B cell (primary cell): ENCODE measurements around the gene OPA1. TPM values are rescaled to one million over a fixed set of nuclear protein-coding genes. Genes with fewer than 3 reads are reported as not detected.

ENCODE experiments used
- ATAC-seq: fragments of 200-7000 bp; cut with Tn5 transposase; one replicate; pipeline ENCODE4 v1.10.0; 2021; ENCODE audit warnings: low read depth, mild to moderate bottlenecking, moderate number of reproducible peaks, moderate library complexity
- CTCF ChIA-PET: fragments of 350-600 bp; sonication (Branson Sonifier 250); formaldehyde crosslinking; loops from one replicate; lab custom pipeline; 2021; ENCODE audit warnings: antibody characterized with exemption, inconsistent platforms; lab: Charles Lee
- POLR2A ChIA-PET: fragments of 350-600 bp; sonication (Branson Sonifier 250); formaldehyde crosslinking; loops from one replicate; lab custom pipeline; 2021; ENCODE audit warnings: antibody characterized with exemption; lab: Charles Lee
- DNase-seq: peaks from one replicate; pipeline ENCODE4 v3.0.0; 2013
- H2AFZ ChIP-seq: 2 replicates; pipeline ENCODE4 v1.6.1; 2012; ENCODE audit warnings: mild to moderate bottlenecking, low read depth, low read length; ENCODE audit not compliant: insufficient read depth, poor library complexity, severe bottlenecking
- H3K27ac ChIP-seq, 2 donors: 1 replicate in 1 of 2; 2 replicates in 1 of 2; pipeline ENCODE4 v1.5.1; 2012 to 2013; ENCODE audit warnings: low read length in 2 of 2, mild to moderate bottlenecking in 2 of 2, moderate library complexity in 1 of 2
- H3K27me3 ChIP-seq, 4 experiments: fragments of 200-600 bp in 1 of 4; sonication (generic) in 1 of 4; replicated peaks in 1 of 4; 1 replicate in 2 of 4; 2 replicates in 2 of 4; pipeline versions ENCODE4 v1.6.1 to v1.7.0; 2013 to 2016; ENCODE audit warnings: low read length in 3 of 4, mild to moderate bottlenecking in 2 of 4, mixed read lengths in 1 of 4, moderate library complexity in 1 of 4; ENCODE audit not compliant: insufficient read depth in 4 of 4, control insufficient read depth in 3 of 4; ENCODE audit errors: control extremely low read depth in 1 of 4
- H3K36me3 ChIP-seq, 2 experiments: replicated peaks in 1 of 2; 1 replicate in 1 of 2; 2 replicates in 1 of 2; pipeline versions ENCODE4 v1.6.1 to v1.7.1; 2013; ENCODE audit warnings: low read length in 1 of 2; ENCODE audit not compliant: insufficient read depth in 2 of 2, control insufficient read depth in 1 of 2; ENCODE audit errors: control extremely low read depth in 1 of 2, extremely low read depth in 1 of 2
- H3K4me1 ChIP-seq, 2 donors: fragments of 200-600 bp in 1 of 2; sonication (generic) in 1 of 2; 1 replicate in 1 of 2; 2 replicates in 1 of 2; pipeline versions ENCODE4 v1.5.1 to v1.6.1; 2013 to 2017; ENCODE audit warnings: low read length in 2 of 2; ENCODE audit not compliant: control insufficient read depth in 2 of 2, insufficient read depth in 2 of 2
- H3K4me2 ChIP-seq: replicated peaks from 2 replicates; pipeline ENCODE3; 2012; ENCODE audit warnings: mild to moderate bottlenecking, low read depth, low read length; ENCODE audit not compliant: poor library complexity, severe bottlenecking
- H3K4me3 ChIP-seq, 5 experiments: fragments of 200-600 bp in 1 of 5; sonication (generic) in 1 of 5; 1 replicate in 3 of 5; 2 replicates in 2 of 5; pipeline versions ENCODE4 v1.5.1 to v1.7.0; 2011 to 2016; ENCODE audit warnings: low read length in 4 of 5, mild to moderate bottlenecking in 4 of 5, low read depth in 2 of 5, control low read depth in 1 of 5, moderate library complexity in 1 of 5; ENCODE audit not compliant: insufficient read depth in 1 of 5; ENCODE audit errors: control extremely low read depth in 1 of 5, extremely low read depth in 1 of 5
- H3K79me2 ChIP-seq: fragments of 200-600 bp; sonication (generic); one replicate; pipeline ENCODE4 v1.6.0; 2016; ENCODE audit warnings: low read length; ENCODE audit not compliant: control insufficient read depth, insufficient read depth
- H3K9ac ChIP-seq: fragments of 200-600 bp; sonication (generic); 2 replicates; pipeline ENCODE4 v1.6.1; 2017; ENCODE audit warnings: mild to moderate bottlenecking, low read length, moderate library complexity
- H3K9me3 ChIP-seq, 3 donors: one replicate each; pipeline versions ENCODE4 v1.6.1 to v1.7.1; 2013; ENCODE audit warnings: low read length in 2 of 3; ENCODE audit not compliant: control insufficient read depth in 2 of 3, insufficient read depth in 1 of 3; ENCODE audit errors: control extremely low read depth in 1 of 3
- H4K20me1 ChIP-seq: 2 replicates; pipeline ENCODE4 v1.6.0; 2012; ENCODE audit warnings: mild to moderate bottlenecking, low read length; ENCODE audit not compliant: insufficient read depth, control insufficient read depth, poor library complexity, severe bottlenecking
- H3K27ac Mint-ChIP-seq: one replicate; pipeline ENCODE4 v1.8.0; 2021; ENCODE audit warnings: mixed read lengths
- H3K27me3 Mint-ChIP-seq: one replicate; pipeline ENCODE4 v1.8.0; 2021; ENCODE audit warnings: mixed read lengths
- H3K4me1 Mint-ChIP-seq: one replicate; pipeline ENCODE4 v1.8.0; 2021; ENCODE audit warnings: mixed read lengths
- H3K4me3 Mint-ChIP-seq: one replicate; pipeline ENCODE4 v1.8.0; 2021; ENCODE audit warnings: mixed read lengths
- H3K9me3 Mint-ChIP-seq: one replicate; pipeline ENCODE4 v1.8.0; 2022; ENCODE audit warnings: mixed read lengths; ENCODE audit not compliant: insufficient read depth
- EZH2 ChIP-seq: IDR thresholded peaks from 2 replicates; pipeline ENCODE4 v1.6.1; 2012; ENCODE audit warnings: borderline replicate concordance, low read depth, mild to moderate bottlenecking, moderate library complexity, low read length; ENCODE audit not compliant: insufficient read depth, poor library complexity, severe bottlenecking
- WGBS: methylation state at CpG from one replicate; pipeline ENCODE4 v1.1.5; 2013; ENCODE audit warnings: missing lambda C conversion rate; ENCODE audit not compliant: insufficient coverage; 5-methylcytosine and 5-hydroxymethylcytosine counted together
- intact Hi-C: fragments of 100-400 bp; cut with micrococcal nuclease; formaldehyde crosslinking; loops from one replicate; pipeline ENCODE4 v1.10.0; 2022
- polyA plus RNA-seq: library from polyadenylated mRNA; depleted of rRNA; stranded (reverse); fragments of >200 nt; gene quantifications from 2 replicates; pipeline ENCODE4 v1.2.3, GENCODE V29; 2012
- total RNA-seq, 2 donors: library from RNA; stranded (reverse); fragments of 120-200 nt in 1 of 2; gene quantifications; 1 replicate in 1 of 2; 2 replicates in 1 of 2; pipeline versions ENCODE4 v1.2.3 to v1.2.4, GENCODE V29; 2013 to 2022
- TF ChIP-seq, protein P1 (sequence below): fragments of 200-600 bp; IDR thresholded peaks from one replicate; pipeline ENCODE4 v1.8.0; 2022; ENCODE audit warnings: antibody characterized with exemption, mild to moderate bottlenecking

Gene OPA1
- total and polyA plus RNA-seq, 2 donors (not counting 1 experiment from before 2014, with no cell fraction given) = 9.1 to 62.8 TPM

DNA sequence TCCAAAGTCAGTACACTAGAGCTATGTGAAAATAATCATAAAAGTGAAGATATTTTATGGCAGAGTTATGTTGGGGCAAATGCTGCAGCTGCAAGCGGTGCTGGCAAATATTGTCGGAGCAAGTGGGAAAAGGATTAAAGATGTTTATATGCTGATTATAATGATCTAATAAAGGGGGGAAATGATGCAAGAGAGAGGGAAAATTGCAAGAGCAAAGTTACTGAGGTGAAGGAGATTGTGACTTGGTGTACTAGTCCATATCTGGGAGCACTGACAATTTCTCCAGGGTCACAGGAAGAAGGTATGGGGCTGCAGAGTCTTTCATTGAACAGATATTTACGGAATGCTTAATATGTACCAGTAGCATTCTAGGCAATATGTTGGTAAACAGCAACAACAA lies 45.8 kb downstream of the OPA1 start:
- H3K79me2 ChIP-seq = no peaks in the 10 kb centered on the region
- ChIA-PET POLR2A (no interaction called here), CTCF (interaction anchor here (0.9 kb wide), 1 partner anchor 27 kb away, joined by 3 read pairs; no protein-coding TSS in a partner anchor)
- Mint-ChIP-seq H3K27me3 (no peaks in the 10 kb centered on the region), H3K4me1 (no peaks in the 10 kb centered on the region), H3K4me3 (no peak overlapping the region), H3K9me3 (no peaks in the 10 kb centered on the region), H3K27ac (no peak overlapping the region)
- no peaks in the 10 kb centered on the region for H3K27me3 ChIP-seq
- peaks cover 18 to 56% of the 10 kb centered on the region in 2 experiments for H3K36me3 ChIP-seq
- H3K4me3 ChIP-seq = no peak overlapping the region
- TF ChIP-seq, protein P1, sequence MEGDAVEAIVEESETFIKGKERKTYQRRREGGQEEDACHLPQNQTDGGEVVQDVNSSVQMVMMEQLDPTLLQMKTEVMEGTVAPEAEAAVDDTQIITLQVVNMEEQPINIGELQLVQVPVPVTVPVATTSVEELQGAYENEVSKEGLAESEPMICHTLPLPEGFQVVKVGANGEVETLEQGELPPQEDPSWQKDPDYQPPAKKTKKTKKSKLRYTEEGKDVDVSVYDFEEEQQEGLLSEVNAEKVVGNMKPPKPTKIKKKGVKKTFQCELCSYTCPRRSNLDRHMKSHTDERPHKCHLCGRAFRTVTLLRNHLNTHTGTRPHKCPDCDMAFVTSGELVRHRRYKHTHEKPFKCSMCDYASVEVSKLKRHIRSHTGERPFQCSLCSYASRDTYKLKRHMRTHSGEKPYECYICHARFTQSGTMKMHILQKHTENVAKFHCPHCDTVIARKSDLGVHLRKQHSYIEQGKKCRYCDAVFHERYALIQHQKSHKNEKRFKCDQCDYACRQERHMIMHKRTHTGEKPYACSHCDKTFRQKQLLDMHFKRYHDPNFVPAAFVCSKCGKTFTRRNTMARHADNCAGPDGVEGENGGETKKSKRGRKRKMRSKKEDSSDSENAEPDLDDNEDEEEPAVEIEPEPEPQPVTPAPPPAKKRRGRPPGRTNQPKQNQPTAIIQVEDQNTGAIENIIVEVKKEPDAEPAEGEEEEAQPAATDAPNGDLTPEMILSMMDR = no peak
- no peak for TF ChIP-seq EZH2
- 100% methylated on average over 2 of the region's 3 CpGs for WGBS
- DNase-seq = no peak
- H4K20me1 ChIP-seq = no peaks in the 10 kb centered on the region
- ATAC-seq = no peak
- intact Hi-C loops = no loop called here
- H3K4me2 ChIP-seq = no peak overlapping the region
- H3K27ac ChIP-seq = no peak overlapping the region
- no peaks in the 10 kb centered on the region for H3K4me1 ChIP-seq
- no peak overlapping the region for H2AFZ ChIP-seq
- H3K9me3 ChIP-seq = no peaks in the 10 kb centered on the region
- H3K9ac ChIP-seq = no peak overlapping the region

DNA sequence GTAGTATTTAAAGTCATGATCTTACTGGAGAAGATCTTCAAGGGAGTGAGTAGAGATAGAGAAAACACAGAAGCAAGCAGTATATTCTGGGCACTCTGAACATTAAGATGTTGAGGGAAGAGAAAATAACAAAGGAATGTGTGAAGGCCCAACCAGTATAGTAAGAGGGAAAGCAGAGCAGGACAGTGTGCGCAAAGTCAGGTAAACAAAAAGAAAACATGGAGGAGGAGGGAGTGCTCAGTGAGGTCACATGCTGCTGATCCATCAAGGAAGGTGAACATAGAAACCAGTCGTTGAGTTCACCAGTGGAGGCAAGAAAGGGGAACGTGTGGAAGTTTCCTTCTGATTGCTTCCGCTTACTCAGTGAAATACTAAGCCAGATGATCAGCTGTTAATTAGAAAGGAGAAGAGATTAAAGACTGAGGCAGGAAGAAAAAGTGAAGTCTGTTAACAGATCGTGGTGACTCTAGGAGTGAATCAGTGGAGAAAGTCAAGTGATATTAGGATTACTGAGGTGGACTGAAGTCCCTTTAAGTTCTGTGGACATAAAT lies 47.2 kb downstream of the OPA1 start:
- ATAC-seq = no peak
- H3K4me1 ChIP-seq = no peaks in the 10 kb centered on the region
- no peak overlapping the region for H3K9ac ChIP-seq
- no peaks in the 10 kb centered on the region for H3K27me3 ChIP-seq
- no peak overlapping the region for H3K27ac Mint-ChIP-seq
- no peak overlapping the region for H3K27ac ChIP-seq
- POLR2A ChIA-PET = no interaction called here
- TF ChIP-seq EZH2 = no peak
- TF ChIP-seq, protein P1 = no peak
- CTCF ChIA-PET = interaction anchor here (1.6 kb wide), 1 partner anchor 676 kb away, joined by 5 read pairs; no protein-coding TSS in a partner anchor
- no peaks in the 10 kb centered on the region for H3K4me1 Mint-ChIP-seq
- H2AFZ ChIP-seq = no peak overlapping the region
- no peaks in the 10 kb centered on the region for H3K27me3 Mint-ChIP-seq
- no peaks in the 10 kb centered on the region for H3K9me3 Mint-ChIP-seq
- WGBS = 89% methylated on average over 5 of the region's 5 CpGs
- intact Hi-C loops = no loop called here
- H3K4me3 ChIP-seq = no peak overlapping the region
- H3K4me3 Mint-ChIP-seq = no peak overlapping the region
- H3K9me3 ChIP-seq = no peaks in the 10 kb centered on the region
- peaks cover 22 to 66% of the 10 kb centered on the region in 2 experiments for H3K36me3 ChIP-seq
- no peaks in the 10 kb centered on the region for H3K79me2 ChIP-seq
- no peak overlapping the region for H3K4me2 ChIP-seq
- DNase-seq = no peak
- H4K20me1 ChIP-seq = no peaks in the 10 kb centered on the region
